Stimulated activated CD4-positive, alpha-beta T cell treated with anti-CD3 and anti-CD28 coated beads, Interleukin-15, amount 100 ng/mL, for 1 hour (primary cell): ENCODE results near the gene MINPP1.
"Not testable (repeated sequence)": the region's sequence is repeated elsewhere in the genome, so short reads cannot be mapped to it uniquely, and the experiment has no call there.

Experiments used
- DNase-seq, 2 donors: peaks; one replicate each; pipeline ENCODE4 v3.0.0-alpha.2; 2020; ENCODE audit warnings: low read depth in 1 of 2, low spot score in 1 of 2

MINPP1 gene

GRCh38 chr10:87565010-87565409, 60.3 kb downstream of the MINPP1 start:
- DNase-seq, result no peak

DNA sequence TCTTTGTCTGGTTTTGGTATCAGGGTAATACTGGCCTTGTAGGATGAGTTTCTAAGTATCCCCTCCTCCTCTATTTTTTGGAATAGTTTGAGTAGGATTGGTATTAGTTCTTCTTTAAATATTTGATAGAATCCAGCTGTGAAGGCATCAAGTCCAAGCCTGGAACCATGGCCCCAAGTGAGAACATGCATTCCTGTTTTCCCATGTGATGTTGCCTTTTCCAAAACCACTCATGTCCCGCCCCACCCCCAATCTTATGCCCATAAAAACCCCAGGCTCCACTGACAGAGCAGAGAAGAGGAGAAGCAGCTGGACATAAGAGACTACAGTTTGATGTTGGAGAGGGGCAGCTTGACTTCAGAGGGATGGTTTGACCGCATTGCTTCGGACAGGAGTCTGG, 71.2 kb downstream of the MINPP1 start:
- no peak for DNase-seq

DNA sequence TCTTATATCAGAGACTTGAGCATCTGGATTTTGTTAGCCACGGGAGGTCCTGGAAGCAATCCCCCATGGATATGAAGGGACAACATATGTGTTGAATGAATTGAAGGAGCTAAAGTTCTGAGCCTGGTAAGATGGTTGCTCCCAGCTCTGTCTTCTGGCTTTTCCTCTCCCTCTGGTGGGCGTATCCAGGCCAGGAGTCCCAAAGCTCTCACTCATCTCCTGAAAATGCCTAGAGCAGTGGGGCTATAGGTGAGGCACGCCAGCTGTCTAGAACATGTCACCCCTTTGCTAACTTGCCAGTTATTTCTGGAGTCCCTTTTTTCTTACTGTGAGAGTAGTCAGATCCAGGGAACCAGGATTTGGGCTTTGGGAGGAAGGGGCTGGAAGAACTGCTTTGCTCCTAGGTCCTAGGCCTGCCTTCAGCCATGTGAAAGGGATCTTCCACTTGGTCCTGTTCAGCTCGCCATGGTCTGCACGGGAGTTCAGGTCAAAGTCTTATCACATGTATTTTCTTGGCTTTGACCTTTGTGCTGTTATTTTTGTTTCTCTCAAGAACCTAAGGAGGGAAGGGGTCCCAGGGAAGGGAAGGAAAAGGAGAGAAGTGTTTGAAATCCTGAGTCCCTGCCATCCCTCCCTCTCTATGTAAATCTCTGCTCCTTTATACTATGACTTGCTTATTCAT, 73.6 kb downstream of the MINPP1 start:
- no peak for DNase-seq

GRCh38 chr10:87578842-87579401, 74.2 kb downstream of the MINPP1 start:
- DNase-seq, result no peak

- no peak for DNase-seq
These were observed 74.9 kb downstream of the MINPP1 start for GRCh38 chr10:87579563-87579962.

- no peak for DNase-seq
These were observed 75.3 kb downstream of the MINPP1 start for GRCh38 chr10:87580016-87580415.

- no peak for DNase-seq
These were observed 81.1 kb downstream of the MINPP1 start for GRCh38 chr10:87585565-87586514.

DNA sequence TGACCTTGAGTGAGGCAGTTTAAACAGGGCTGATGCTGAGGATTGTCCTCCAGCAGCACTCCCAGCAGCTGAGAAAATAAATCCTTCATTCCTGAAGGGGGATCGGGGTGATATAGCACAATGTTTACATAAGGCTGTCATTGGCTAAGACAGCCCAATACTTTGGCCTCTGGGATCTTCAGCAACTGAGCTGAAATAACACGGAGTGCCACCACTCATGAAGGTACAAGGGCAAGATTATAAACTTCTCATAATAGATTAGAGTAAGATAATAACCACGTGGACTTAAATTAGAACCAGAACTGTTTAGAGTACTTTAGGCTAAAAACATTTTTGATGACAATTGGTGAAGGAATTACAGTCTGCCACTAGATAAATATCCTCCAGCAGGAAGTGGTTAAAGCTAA, 85.0 kb downstream of the MINPP1 start:
- DNase-seq, result no peak

DNA sequence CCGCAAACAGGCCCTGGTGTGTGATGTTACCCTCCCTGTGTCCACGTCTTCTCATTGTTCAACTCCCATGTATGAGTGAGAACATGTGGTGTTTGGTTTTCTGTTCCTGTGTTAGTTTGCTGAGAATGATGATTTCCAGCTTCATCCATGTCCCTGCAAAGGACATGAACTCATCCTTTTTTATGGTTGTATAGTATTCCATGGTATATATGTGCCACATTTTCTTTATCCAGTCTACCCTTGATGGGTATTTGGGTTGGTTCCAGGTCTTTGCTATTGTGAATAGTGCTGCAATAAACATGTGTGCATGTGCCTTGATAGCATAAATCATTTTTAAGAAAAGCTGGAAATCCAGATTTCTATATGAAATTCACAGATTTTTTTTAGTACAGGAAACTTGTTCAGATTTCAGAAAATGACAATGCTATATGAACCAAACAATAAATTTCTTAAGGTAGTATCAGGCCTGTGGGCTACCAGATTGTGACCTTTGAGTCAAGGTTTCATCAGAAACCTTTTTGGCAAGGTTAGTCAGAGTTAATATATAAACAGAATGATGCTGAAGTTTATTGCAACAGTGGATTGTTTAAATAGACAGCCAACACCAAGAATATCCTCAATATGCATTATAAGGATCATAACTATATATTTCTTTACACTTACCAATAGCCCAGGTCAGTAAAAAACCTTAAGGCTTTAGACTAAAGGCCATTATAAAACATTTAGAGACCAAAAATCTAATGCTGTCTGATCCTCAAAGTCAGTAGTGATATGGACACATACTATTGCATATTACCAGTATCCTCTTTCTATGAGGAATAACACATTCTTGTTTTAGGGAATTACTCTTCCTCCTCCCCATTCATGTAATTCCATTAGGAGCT, 86.3 kb downstream of the MINPP1 start:
- DNase-seq, result no peak

DNA sequence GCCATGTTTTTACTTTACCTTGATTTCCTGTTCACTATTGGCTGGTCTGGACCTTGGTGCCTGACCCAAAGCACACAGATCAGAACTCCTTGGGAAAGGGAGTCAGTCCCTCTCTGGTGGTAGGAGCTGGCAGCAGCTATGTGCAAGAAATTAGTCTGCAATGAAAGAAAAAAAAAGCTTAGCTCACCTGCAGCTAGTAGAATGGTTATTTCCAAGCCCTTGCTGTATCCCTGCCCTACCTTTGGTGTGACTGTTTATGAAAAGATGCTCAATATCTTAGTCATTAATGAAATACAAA, 86.8 kb downstream of the MINPP1 start:
- no peak for DNase-seq

- not testable (repeated sequence) for DNase-seq
These were observed 88.2 kb downstream of the MINPP1 start for GRCh38 chr10:87592920-87593319.

- no peak for DNase-seq
These were observed 89.0 kb downstream of the MINPP1 start for GRCh38 chr10:87593702-87594101.

GRCh38 chr10:87594181-87594580, 89.5 kb downstream of the MINPP1 start:
- no peak for DNase-seq

- no peak for DNase-seq
These were observed 90.2 kb downstream of the MINPP1 start for GRCh38 chr10:87594864-87595263.

DNA sequence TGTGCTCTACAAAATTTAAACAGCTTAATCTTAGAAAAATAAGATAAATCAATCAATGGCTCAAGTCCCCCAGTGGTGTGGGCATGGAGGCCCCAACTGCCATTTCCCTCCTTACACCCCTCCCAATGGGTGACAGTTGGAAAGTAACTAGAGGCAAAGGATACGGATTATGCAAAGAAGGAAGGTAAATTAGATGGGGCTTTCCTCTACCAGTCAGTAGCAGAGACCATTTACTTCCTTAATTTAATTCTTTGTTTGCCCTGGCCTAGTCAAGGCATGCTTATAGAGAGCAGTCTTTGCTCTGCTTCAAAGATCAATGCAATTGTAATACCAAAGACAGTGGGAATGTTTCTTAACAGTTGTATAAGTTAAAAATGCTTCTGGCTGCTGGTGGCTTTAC, 91.7 kb downstream of the MINPP1 start:
- DNase-seq, result no peak

DNA sequence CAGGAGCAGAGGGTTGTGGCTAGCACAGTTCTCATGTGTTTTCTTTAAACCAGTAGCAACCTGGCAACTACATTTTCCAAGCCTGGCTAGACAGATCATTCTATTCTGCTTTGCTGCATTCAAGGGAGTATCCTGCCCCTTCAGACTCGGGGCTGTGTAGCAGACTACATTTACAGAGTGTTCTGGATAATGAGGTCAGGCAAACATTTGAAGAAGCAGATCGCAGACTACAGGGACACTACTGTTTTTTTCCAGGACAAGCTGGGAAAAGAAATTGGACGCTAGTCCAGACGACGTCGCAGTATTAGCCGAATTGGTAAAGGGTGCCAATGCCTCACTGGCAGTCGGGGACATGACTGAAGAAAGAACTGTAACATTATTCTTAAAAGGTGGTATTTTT, 94.0 kb downstream of the MINPP1 start:
- no peak for DNase-seq

- DNase-seq, result no peak
These were observed 95.9 kb downstream of the MINPP1 start for GRCh38 chr10:87600581-87600980.
